ENCODE results near the gene APEX1.

Gene APEX1

DNA sequence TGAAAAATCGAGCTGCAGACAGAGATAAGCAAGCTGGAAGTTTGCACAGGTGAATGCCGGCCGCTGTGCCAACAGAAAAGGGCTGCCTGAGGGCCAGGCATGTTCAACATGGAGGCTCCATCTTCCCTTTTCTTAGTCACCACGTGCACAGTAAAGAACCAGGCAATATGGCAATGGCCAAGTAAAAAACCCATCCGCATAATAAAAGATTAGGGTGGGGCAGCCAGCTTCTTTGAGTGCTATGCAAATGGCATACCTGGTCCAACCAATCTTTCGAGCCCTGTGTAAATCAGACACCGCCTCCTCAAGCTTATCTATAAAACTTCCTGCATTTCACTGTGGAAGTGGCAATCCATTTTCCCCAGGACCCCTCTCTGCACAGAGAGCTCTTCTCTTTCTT lies 30.9 kb downstream of the APEX1 start:
- TF ChIP-seq, protein P1, sequence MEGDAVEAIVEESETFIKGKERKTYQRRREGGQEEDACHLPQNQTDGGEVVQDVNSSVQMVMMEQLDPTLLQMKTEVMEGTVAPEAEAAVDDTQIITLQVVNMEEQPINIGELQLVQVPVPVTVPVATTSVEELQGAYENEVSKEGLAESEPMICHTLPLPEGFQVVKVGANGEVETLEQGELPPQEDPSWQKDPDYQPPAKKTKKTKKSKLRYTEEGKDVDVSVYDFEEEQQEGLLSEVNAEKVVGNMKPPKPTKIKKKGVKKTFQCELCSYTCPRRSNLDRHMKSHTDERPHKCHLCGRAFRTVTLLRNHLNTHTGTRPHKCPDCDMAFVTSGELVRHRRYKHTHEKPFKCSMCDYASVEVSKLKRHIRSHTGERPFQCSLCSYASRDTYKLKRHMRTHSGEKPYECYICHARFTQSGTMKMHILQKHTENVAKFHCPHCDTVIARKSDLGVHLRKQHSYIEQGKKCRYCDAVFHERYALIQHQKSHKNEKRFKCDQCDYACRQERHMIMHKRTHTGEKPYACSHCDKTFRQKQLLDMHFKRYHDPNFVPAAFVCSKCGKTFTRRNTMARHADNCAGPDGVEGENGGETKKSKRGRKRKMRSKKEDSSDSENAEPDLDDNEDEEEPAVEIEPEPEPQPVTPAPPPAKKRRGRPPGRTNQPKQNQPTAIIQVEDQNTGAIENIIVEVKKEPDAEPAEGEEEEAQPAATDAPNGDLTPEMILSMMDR (conservative IDR thresholded peaks at IDR 0.05; ENCODE audit: low read depth, low read length) = no peak
- no peak overlapping the region for H2AFZ ChIP-seq (ENCODE audit: low read depth)
- H3K9ac ChIP-seq = no peak overlapping the region
- no peaks in the 10 kb centered on the region for H3K27me3 ChIP-seq (ENCODE audit: insufficient read depth, low read depth)
- H4K20me1 ChIP-seq (ENCODE audit: insufficient read depth) = no peaks in the 10 kb centered on the region
- H3K79me2 ChIP-seq (ENCODE audit: insufficient read depth, low read depth) = no peaks in the 10 kb centered on the region
- H3K4me1 ChIP-seq (ENCODE audit: low read depth, poor library complexity, severe bottlenecking) = peaks cover 33% of the 10 kb centered on the region
- H3K4me3 ChIP-seq (IDR thresholded peaks at IDR 0.05; ENCODE audit: insufficient read depth, low read depth, low read length) = no peak overlapping the region
- no peaks in the 10 kb centered on the region for H3K36me3 ChIP-seq (ENCODE audit: insufficient read depth)
- no peak overlapping the region for H3K4me2 ChIP-seq
- no peak overlapping the region for H3K27ac ChIP-seq

DNA sequence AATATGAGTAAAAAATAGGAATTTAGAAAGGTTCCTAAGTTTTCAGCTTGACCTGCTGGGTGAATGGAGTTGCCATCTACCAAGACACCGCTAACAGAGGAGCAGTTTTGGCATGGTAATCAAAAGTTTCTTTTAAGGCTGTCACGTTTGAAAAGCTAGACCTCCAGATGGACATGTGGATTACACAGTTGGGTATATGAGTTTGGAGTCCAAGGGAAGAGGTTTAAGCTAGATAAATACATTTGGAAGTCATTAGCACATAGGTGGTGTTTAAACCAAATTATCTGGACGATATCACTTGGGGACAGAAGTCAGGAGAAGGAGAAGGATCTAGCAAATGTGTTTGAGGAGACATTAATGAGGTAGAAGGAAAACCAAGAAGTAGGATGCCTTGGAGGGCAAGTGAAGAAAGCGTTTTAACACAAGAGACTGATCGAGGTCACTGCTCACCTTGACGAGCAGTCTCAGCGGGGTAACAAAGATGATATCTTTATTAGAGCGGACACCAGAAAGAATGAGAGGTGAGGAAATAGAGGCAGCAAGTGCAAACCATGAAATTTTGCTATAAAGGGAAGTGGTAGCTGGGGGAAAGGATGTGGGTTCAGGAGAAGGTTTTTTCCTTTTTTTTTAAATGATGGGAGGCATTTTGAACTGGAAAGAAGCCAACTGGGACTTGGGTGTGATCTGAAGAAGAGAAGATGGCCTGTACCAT lies 31.8 kb downstream of the APEX1 start:
- Histone ChIP-seq H3K79me2 (ENCODE audit: insufficient read depth, low read depth) (no peaks in the 10 kb centered on the region), H3K4me3 (IDR thresholded peaks at IDR 0.05; ENCODE audit: insufficient read depth, low read depth, low read length) (no peak overlapping the region), H4K20me1 (ENCODE audit: insufficient read depth) (no peaks in the 10 kb centered on the region), H3K9ac (no peak overlapping the region), H3K4me2 (no peak overlapping the region), H2AFZ (ENCODE audit: low read depth) (no peak overlapping the region), H3K27ac (no peak overlapping the region), H3K4me1 (ENCODE audit: low read depth, poor library complexity, severe bottlenecking) (peaks cover 34% of the 10 kb centered on the region), H3K27me3 (ENCODE audit: insufficient read depth, low read depth) (no peaks in the 10 kb centered on the region), H3K36me3 (ENCODE audit: insufficient read depth) (no peaks in the 10 kb centered on the region)
- TF ChIP-seq, protein P1 (conservative IDR thresholded peaks at IDR 0.05; ENCODE audit: low read depth, low read length) = no peak

DNA sequence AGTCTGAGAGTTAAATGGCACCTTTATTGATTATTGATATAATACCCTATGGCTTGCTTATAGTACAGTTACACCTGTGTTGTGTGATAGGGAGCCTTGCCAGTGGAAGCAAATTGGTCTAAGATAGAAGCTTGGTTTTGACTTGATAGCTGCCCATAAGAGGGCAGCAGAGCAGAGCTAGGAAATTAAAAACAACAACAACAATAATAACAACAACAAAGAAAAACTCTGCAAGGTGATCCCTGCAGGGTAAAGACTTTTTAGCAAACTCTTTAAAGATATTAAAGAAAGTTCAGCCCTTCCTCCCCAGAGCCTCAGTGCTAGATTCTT lies 32.3 kb downstream of the APEX1 start:
- Histone ChIP-seq H3K4me3 (IDR thresholded peaks at IDR 0.05; ENCODE audit: insufficient read depth, low read depth, low read length) (no peak overlapping the region), H3K27me3 (ENCODE audit: insufficient read depth, low read depth) (no peaks in the 10 kb centered on the region), H3K4me2 (no peak overlapping the region), H3K4me1 (ENCODE audit: low read depth, poor library complexity, severe bottlenecking) (peaks cover 40% of the 10 kb centered on the region), H3K27ac (no peak overlapping the region), H2AFZ (ENCODE audit: low read depth) (no peak overlapping the region), H3K9ac (no peak overlapping the region), H3K79me2 (ENCODE audit: insufficient read depth, low read depth) (no peaks in the 10 kb centered on the region), H4K20me1 (ENCODE audit: insufficient read depth) (no peaks in the 10 kb centered on the region), H3K36me3 (ENCODE audit: insufficient read depth) (no peaks in the 10 kb centered on the region)
- TF ChIP-seq, protein P1 (conservative IDR thresholded peaks at IDR 0.05; ENCODE audit: low read depth, low read length) = no peak

DNA sequence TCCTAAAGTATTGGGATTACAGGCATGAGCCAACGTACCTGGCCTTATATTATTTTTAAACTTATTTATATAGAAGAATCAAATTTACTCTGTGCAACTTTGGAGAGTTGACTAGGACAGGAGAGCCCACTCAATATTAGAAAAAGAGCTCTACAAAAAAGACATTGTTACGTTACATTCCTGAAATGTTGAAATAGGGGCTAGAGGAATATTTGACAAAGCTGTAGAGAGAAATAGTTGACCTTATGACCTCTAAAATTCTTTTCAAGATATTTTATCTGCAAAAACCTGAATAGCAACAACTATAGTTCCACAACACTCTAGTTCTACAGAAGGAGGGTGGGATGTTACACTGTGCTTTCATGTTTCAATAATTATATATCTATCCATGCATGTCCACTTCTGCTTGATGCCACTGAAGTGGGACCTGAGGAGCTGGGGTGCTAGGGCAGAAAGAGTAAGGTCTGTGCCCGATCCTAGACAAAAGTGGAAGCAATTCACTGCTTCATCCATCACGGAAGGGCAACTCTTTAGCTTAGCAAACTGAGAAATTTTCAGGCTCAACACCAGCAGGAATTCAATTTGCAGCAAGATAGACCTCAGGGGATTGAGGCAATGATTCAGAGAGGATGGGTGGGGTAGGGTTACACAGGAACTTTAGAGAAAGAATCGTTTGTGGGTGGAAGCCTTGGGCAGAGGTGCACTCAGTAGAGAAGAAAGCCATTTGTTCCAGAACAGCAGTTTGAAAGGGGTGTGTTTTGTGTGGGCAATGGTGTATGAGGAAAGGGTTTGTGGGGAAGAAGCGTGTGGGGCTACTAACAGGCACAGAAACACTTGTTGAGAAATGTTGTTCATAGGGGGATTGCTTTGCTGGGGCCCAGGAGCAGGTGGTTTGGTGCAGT lies 34.3 kb downstream of the APEX1 start:
- peak overlapping the region; percentile 36; the same call in 1 of the 2 replicates for H3K4me2 ChIP-seq
- no peak overlapping the region for H3K9ac ChIP-seq
- H3K79me2 ChIP-seq (ENCODE audit: insufficient read depth, low read depth) = no peaks in the 10 kb centered on the region
- H3K36me3 ChIP-seq (ENCODE audit: insufficient read depth) = no peaks in the 10 kb centered on the region
- H3K4me1 ChIP-seq (ENCODE audit: low read depth, poor library complexity, severe bottlenecking) = peaks cover 57% of the 10 kb centered on the region
- H4K20me1 ChIP-seq (ENCODE audit: insufficient read depth) = no peaks in the 10 kb centered on the region
- no peak overlapping the region for H3K4me3 ChIP-seq (IDR thresholded peaks at IDR 0.05; ENCODE audit: insufficient read depth, low read depth, low read length)
- TF ChIP-seq, protein P1 (conservative IDR thresholded peaks at IDR 0.05; ENCODE audit: low read depth, low read length) = no peak
- no peaks in the 10 kb centered on the region for H3K27me3 ChIP-seq (ENCODE audit: insufficient read depth, low read depth)
- no peak overlapping the region for H2AFZ ChIP-seq (ENCODE audit: low read depth)
- no peak overlapping the region for H3K27ac ChIP-seq
